Suprapubic skin (tissue), 4 donors: ENCODE measurements around the gene SLC12A8. TPM values are rescaled to one million over a fixed set of nuclear protein-coding genes. Genes with fewer than 3 reads are reported as not detected.
A peak's percentile ranks its signal among the peaks of the same experiment; 100 is the strongest.

Source experiments
- DNase-seq, 2 donors: peaks; one replicate each; pipeline ENCODE4 v3.0.0-alpha.2; 2019; ENCODE audit warnings: low spot score in 2 of 2
- H3K27ac ChIP-seq: fragments of 200-600 bp; sonication (generic); one replicate; pipeline ENCODE4 v1.5.1; 2019
- H3K27me3 ChIP-seq: fragments of 200-600 bp; sonication (generic); one replicate; pipeline ENCODE4 v1.5.1; 2019
- H3K36me3 ChIP-seq: fragments of 200-600 bp; sonication (generic); one replicate; pipeline ENCODE4 v1.5.1; 2019
- H3K4me1 ChIP-seq: fragments of 200-600 bp; sonication (generic); one replicate; pipeline ENCODE4 v1.5.1; 2019
- H3K4me3 ChIP-seq: fragments of 200-600 bp; sonication (generic); one replicate; pipeline ENCODE4 v1.5.1; 2019; ENCODE audit warnings: mild to moderate bottlenecking
- H3K9me3 ChIP-seq: fragments of 200-600 bp; sonication (generic); one replicate; pipeline ENCODE4 v1.5.1; 2019
- CTCF ChIP-seq, 2 donors: fragments of 200-600 bp in 1 of 2; fragments of 450-650 bp in 1 of 2; sonication (generic) in 1 of 2; IDR thresholded peaks; one replicate each; pipeline ENCODE4 v1.5.1; 2016 to 2019; ENCODE audit warnings: antibody characterized with exemption in 2 of 2, mild to moderate bottlenecking in 1 of 2, moderate library complexity in 1 of 2
- EP300 ChIP-seq: sonication (generic); formaldehyde crosslinking; IDR thresholded peaks from one replicate; pipeline ENCODE4 v1.6.1; 2017; ENCODE audit warnings: antibody characterized with exemption
- POLR2A ChIP-seq, 2 donors: fragments of 450-650 bp; IDR thresholded peaks; one replicate each; pipeline ENCODE4 v1.6.1; 2017; ENCODE audit warnings: antibody characterized with exemption in 2 of 2, mild to moderate bottlenecking in 2 of 2, moderate library complexity in 2 of 2
- POLR2AphosphoS5 ChIP-seq, 3 donors: sonication (generic); formaldehyde crosslinking; IDR thresholded peaks; one replicate each; pipeline ENCODE4 v1.6.1; 2017; ENCODE audit warnings: antibody characterized with exemption in 3 of 3
- WGBS: methylation state at CpG from one replicate; pipeline ENCODE4 v1.1.5; 2018; 5-methylcytosine and 5-hydroxymethylcytosine counted together
- total RNA-seq, 4 donors: library from RNA; depleted of rRNA; stranded (reverse); fragments of >200 nt; gene quantifications; one replicate each; pipeline ENCODE4 v1.1.0, GENCODE V29; 2016

The SLC12A8 gene
- 1 to 10 TPM; 2.5 to 5.8 (median 4.4) TPM for total RNA-seq

DNA sequence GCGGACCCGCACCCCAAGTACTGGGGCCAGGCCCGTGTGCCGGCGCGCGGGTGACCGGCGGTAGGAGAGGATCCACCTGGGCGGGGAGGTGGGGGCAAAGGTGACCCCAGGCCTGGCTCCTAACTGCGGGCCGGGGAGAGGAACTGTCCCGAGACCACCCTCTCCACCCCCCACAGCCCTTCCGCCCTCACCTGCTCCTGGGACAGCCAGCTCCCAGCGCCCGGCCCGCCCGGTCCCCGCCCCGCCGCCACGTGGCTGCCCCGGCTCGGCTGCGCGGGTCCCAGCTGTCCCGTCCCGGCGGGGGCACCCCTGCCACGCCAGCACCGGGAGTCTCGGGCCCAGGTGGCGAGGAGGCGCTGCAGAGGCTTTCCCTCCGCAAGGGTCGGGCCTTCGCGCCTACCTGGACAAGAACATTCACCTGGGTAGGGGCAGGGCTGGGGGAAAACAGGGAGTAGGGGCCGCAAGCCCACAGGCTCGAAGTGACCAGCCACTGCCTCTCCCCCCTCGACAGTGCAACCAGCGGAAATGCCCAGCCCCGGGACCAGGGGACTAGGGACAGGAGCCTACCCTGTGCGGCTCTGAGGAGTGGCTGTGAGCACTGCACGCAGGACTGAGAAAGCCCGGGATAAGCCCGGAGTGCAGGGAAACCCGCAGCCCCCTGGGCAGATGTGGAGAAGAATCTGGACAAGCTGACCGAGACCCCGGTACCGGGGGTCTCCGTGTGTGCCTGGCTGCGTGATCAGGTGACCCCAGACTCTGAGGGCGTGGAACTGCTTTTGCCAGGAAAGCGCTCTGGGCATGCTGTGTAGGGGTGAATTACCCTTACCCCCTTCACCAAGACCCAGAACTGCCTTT is at the start of gene SLC12A8:
Gene SLC12A8, minus strand, starts transcription at position 240 of the 855 bp plus-strand sequence. CDS start 1,399 bp downstream, outside the sequence.
- 25% methylated on average over 15 of the region's 55 CpGs for WGBS
- H3K27me3 ChIP-seq: peaks cover 27% of the 10 kb centered on the region
- TF ChIP-seq POLR2A (IDR thresholded peaks at IDR 0.05) (no peak), POLR2AphosphoS5 (IDR thresholded peaks at IDR 0.05) (no peak), EP300 (no peak), CTCF (IDR thresholded peaks at IDR 0.05) (no peak)
- H3K27ac ChIP-seq: no peak within 1 kb of the TSS
- H3K36me3 ChIP-seq: no peaks in the 10 kb centered on the region
- no peaks in the 10 kb centered on the region for H3K9me3 ChIP-seq
- peak within 1 kb of the TSS; percentile 63 for H3K4me3 ChIP-seq
- no peak for DNase-seq
- H3K4me1 ChIP-seq: peaks cover 18% of the 10 kb centered on the region

GRCh38 chr3:125262161-125262560 is 49.6 kb upstream of the SLC12A8 start:
- DNase-seq: no peak
- H3K9me3 ChIP-seq: no peaks in the 10 kb centered on the region
- TF ChIP-seq CTCF (IDR thresholded peaks at IDR 0.05) (no peak), POLR2A (IDR thresholded peaks at IDR 0.05) (no peak), EP300 (no peak), POLR2AphosphoS5 (IDR thresholded peaks at IDR 0.05) (no peak)
- H3K4me1 ChIP-seq: no peaks in the 10 kb centered on the region
- no peak overlapping the region for H3K4me3 ChIP-seq
- peaks cover 7% of the 10 kb centered on the region for H3K36me3 ChIP-seq
- H3K27me3 ChIP-seq: no peaks in the 10 kb centered on the region
- no peak overlapping the region for H3K27ac ChIP-seq
- WGBS: 81% methylated on average over 1 of the region's 1 CpG

- Histone ChIP-seq H3K4me3 (no peak overlapping the region), H3K4me1 (no peaks in the 10 kb centered on the region), H3K27ac (no peak overlapping the region), H3K36me3 (peaks cover 7% of the 10 kb centered on the region), H3K27me3 (no peaks in the 10 kb centered on the region), H3K9me3 (no peaks in the 10 kb centered on the region)
- no peak for DNase-seq
- 88% methylated on average over 1 of the region's 1 CpG for WGBS
- TF ChIP-seq POLR2AphosphoS5 (IDR thresholded peaks at IDR 0.05): no peak
- no peak for TF ChIP-seq POLR2A (IDR thresholded peaks at IDR 0.05)
- TF ChIP-seq CTCF (IDR thresholded peaks at IDR 0.05): no peak
- no peak for TF ChIP-seq EP300
These were observed 48.5 kb upstream of the SLC12A8 start for GRCh38 chr3:125261031-125261430.

- no peak for DNase-seq
- Histone ChIP-seq H3K9me3 (no peaks in the 10 kb centered on the region), H3K4me1 (no peaks in the 10 kb centered on the region), H3K36me3 (peaks cover 7% of the 10 kb centered on the region), H3K4me3 (no peak overlapping the region), H3K27ac (no peak overlapping the region), H3K27me3 (no peaks in the 10 kb centered on the region)
- WGBS: 94% methylated on average over 2 of the region's 2 CpGs
- TF ChIP-seq EP300 (no peak), POLR2A (IDR thresholded peaks at IDR 0.05) (no peak), CTCF (IDR thresholded peaks at IDR 0.05) (no peak), POLR2AphosphoS5 (IDR thresholded peaks at IDR 0.05) (no peak)
These were observed 47.6 kb upstream of the SLC12A8 start for GRCh38 chr3:125260158-125260557.

DNA sequence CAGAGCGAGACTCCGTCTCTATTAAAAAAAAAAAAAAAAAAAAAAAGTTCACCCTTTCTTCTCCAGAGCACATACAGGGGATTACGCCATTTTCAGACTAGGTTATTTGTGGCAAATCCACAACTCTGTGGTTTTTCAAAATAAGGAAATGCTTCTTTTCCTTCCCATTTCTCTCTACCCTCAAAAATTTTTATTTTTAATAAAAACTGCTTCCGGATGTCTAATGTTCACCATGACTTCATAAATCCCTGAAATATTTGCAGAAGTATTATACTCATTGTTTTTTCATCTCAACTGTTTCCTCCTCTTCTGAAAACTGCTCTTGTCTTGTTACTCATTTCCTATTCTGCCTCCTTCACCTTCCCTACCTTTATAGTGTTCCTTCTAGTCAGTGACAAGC is 45.0 kb upstream of the SLC12A8 start:
- WGBS: 91% methylated on average over 4 of the region's 4 CpGs
- TF ChIP-seq POLR2AphosphoS5 (IDR thresholded peaks at IDR 0.05) (no peak), EP300 (no peak), CTCF (IDR thresholded peaks at IDR 0.05) (no peak), POLR2A (IDR thresholded peaks at IDR 0.05) (no peak)
- no peak for DNase-seq

More for the DNA sequence above, 45.0 kb upstream of the SLC12A8 start:
- H3K27me3 ChIP-seq: no peaks in the 10 kb centered on the region
- no peaks in the 10 kb centered on the region for H3K4me1 ChIP-seq
- no peaks in the 10 kb centered on the region for H3K9me3 ChIP-seq
- no peak overlapping the region for H3K27ac ChIP-seq
- no peak overlapping the region for H3K4me3 ChIP-seq
- peaks cover 7% of the 10 kb centered on the region for H3K36me3 ChIP-seq
